GM19351 (cell line): Measurements from ENCODE around the gene ANKRD34A.

Experiments
- ATAC-seq: cut with Tn5 transposase; IDR thresholded peaks from one replicate; pipeline ENCODE4 v1.9.1; 2021; ENCODE audit warnings: mild to moderate bottlenecking, moderate library complexity; ENCODE audit not compliant: unreplicated experiment

ANKRD34A gene

DNA sequence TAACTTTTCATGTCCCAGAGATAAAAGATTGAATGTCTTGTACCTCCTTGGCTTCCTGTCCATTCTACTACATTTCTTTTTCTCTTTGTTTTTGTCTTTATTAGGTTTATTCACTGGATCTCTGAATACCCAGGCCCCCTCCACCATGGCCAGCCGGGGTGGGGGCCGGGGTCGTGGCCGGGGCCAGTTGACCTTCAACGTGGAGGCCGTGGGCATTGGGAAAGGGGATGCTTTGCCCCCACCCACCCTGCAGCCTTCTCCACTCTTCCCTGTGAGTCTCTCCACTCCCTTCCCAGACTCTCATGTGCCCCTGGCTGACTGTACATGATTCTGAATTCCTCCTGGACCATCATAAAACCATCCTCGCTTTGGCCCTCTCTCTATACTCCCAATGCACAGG lies 10.3 kb upstream of the ANKRD34A start:
- ATAC-seq: no peak

DNA sequence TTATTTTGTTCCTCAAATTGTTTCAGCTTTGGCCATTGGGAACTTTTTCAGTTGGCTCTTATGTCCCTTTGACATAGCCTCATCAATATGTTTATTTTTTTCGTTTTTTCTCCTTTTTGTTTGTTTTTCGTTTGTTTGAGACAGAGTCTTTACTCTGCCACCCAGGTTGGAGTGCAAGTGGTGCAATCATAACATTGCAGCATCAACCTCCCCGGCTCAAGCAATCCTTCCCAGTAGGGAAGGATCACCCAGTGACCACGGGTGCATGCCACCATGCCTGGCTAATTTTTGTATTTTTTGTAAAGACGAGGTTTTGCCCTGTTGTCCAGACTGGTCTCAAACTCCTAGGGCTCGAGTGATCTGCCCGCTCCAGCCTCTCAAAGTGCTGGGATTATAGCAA lies 8.2 kb upstream of the ANKRD34A start:
- no peak for ATAC-seq

DNA sequence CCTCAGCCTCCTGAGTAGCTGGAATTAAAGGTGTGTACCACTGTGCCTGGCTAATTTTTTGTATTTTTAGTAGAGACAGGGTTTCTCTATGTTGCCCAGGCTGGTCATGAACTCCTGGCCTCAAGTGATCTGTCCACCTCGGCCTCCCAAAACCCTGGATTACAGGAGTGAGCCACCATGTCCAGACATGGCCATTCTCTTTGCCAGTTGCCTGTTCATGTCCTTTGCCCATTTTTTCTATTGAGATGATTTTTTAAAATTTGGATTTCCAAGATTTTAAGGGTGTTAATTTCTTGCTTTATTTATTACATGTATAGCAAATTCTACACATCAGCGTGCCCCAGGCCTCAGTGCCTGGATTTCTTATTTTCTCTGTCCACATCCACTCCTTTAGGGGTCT lies 2.9 kb upstream of the ANKRD34A start:
- ATAC-seq: no peak

- ATAC-seq: no peak
Measured at GRCh38 chr1:145965119-145965744, 857 bp upstream of the ANKRD34A start.

DNA sequence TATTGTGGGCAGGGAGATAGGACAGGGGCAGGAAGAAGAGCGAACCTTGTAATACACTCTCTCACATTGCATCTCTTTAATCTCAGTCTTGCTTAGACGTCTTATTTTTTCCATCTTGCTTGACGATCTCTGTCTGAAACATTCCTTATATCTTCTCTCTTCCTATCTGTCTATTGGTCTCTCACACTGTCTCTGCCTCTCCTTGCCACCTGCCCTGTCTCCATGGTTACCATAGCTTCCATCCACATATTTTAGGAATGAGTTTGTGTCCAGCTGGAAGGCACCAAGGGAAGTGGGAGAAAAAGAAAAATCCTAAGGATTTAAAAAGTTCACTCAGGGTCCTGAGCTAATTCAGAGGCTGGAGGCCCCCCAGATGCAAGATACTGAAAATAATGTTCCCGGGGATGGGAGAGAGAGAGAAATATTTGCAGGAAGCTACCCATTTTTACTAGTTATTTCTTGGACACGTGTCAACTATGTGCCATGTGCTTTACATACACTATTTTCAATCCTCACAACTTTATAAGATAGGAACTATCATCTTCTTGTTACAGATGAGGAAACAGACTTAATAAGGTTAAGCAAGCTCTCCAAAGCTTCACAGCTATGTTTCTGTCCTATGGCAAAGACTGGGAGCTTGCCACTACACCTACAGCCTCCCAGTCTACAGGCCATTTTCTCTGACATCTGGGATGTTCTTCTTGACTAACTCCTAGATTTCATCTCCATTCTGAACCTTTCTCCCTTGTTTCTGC lies 933 bp downstream of the ANKRD34A start:
- ATAC-seq: no peak

DNA sequence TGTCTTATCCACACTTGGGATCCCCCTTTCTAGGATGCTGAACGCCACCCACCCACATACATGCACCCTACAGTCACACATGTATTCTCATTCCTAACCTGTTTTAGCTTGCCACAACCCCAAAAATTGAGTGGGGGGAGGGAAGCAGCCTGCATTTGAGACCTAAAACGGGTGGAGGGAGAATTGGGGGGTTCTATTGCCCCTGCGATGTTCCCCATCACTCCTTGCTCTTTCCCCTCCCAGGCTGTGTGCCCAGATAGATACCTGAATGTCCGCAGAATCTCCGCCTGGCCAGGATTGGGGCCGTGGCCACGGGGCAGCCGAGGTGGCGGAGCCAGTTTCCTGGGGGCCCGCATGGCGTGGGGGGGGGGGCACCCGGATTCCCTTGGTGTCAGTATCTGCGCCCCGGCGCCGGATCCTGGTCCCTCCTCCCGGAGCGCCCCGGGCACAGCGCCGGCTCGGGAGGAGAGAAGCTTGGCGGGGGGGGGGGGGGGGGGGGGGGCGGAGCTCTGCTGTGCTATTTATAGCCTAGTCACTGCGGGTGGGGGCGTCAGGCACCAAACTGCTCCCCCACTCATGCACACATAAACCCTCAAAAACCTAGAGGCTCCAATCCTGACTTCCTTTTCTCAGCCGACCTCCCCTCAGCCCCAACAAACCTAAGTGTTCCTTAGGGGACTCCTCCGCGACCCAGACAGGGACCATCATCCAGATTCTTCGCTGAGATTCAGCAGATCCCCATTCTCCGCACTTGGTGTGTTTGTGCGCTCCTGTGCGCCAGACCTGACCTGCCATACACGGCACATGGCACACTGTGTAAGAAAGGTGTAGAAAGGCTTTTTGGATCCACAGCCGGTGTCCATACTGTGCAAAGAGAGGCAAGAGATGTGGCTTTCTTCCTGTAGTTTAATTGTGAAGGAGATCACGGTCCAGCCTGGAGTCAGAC lies 1.9 kb downstream of the ANKRD34A start:
- no peak for ATAC-seq

GRCh38 chr1:145961425-145962156 lies 2.8 kb downstream of the ANKRD34A start:
- ATAC-seq: no peak

DNA sequence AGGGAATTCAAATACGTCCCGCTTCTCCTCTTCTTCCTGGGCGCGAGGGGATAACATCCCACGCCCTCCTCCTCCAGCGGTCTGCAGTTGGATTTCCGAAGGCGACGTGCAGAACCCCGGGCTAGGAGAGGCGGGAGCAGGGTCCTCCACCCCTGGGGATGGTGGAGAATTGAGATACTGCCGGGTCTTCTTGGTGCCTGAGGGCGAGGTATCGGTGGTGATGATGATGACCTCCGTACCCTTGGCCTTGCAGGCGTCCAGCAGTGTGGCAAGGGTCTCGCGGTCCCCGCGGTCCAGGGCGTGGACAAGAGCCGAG lies 3.3 kb downstream of the ANKRD34A start:
- ATAC-seq: no peak

- ATAC-seq: no peak
Measured at GRCh38 chr1:145960468-145961108, 3.8 kb downstream of the ANKRD34A start.

DNA sequence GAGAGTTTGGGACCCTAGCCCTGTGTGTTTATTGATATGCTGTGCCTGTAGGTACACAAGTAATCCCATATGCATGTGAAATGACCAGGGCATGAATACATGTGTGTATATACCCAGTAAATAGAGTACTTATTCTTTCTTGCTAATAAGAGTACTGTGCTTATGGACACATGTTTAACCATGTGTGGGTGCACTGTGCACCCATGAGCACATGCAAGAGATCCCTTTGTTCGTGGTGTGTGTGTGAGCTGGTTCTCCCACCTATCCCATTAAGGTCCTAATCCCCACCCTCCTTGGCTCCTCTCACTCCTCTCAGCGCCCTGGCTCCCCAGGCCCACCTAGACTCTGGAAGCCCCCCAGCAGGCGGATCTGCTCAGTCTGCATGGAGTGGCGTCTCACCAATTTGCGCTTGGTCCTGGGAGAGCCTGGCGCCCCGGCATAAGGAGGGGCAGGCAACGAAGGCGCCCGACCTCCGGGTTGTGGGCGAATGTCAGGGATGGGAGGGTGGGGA lies 4.4 kb downstream of the ANKRD34A start:
- no peak for ATAC-seq

GRCh38 chr1:145959333-145959732 lies 5.0 kb downstream of the ANKRD34A start:
- no peak for ATAC-seq

DNA sequence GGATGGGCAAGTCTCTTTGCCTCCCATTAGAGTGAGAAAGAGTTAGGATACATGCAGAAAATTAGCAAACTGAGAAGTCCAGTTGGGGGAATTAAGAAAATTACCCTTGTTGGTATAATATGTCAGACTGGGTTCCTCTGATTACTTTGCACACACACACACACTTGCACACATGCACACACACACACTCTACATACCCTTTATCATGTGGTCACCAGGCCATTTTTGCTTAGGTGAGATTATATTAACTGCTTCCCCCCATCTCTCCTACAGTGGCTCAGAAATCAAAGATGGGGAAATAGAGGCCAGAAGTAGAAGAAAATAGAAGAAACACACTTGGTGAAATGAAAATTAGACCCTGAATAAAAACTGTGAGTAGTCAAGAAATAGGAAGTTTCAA lies 5.6 kb downstream of the ANKRD34A start:
- no peak for ATAC-seq

DNA sequence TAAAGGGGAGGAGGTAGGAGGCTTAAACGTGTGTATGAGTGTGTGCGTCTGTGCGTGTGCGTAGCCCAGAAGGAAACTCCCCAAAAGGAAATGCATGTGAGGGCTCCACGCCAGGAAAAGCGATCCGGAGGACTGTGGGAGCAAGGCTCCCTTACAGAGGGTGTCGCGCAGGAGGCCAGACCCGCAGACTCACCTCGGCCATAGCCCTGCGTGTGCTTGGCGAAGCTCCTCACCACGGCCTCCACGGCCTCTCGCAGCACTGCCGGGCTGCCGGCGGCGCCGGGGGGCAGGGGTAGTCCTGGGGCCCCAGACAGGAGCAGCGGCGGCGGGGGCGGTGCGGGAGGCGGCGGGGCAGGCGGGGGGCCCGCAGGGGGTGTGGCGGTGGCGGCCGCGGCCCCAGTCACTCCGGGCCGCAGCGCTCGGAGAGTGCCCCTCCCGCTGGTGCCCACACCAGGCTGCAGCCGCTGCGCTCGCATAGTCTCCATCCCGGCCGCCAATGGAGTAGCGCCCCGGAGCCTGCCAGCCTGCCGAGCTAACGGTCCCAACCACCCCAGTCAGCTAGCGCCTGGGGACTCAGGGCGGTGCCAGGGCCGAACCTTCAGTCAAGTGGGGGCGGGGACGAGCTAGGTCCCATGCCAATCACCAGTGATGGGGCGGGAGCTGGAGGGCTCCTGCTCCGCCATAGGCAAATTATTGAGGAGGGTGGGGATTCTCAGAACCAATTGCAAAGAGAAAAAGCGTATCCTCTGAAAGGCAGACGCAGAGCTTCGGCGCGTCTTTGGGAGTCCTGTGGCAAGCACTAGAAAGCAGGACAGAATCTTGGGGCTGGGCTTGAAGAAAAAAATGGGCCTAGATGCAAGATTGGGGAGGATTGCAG lies 6.7 kb downstream of the ANKRD34A start, which contains the start of gene LIX1L:
LIX1L (minus strand) TSS at position 575 of the 877 bp plus-strand sequence; CDS start at position 485, 90 bp downstream.
- ATAC-seq: peak; percentile 81

DNA sequence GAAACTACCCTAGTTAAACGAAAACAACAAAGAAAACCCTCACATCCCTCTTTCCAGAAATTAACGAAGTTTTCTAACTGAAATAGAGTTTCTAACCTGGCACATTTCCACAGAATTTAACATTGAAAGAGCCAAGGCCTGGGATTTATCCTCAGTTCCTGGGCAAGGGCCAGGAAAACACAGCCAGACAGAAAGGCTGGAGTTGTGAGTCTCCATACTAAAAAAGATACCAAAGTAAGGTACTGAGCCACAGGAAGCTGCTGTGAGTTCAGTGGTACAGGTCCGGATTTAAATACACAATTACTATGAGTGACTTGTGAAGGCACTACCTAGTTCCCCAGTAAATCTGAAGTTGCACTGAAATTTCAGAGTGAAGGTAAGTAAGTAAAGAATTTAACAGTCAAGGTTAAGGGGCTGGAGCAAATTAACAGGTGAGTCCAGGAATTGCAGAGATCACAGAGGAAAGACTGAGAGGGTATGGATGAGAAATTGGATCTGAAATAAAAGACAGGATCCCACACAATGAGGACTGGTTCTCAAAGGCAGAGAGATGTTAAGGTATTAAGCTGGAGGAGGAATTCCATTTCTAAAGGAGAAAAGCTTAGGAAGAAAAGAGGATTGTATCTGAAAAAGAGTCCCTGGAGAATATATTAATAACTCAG lies 7.5 kb downstream of the ANKRD34A start:
- ATAC-seq: no peak

DNA sequence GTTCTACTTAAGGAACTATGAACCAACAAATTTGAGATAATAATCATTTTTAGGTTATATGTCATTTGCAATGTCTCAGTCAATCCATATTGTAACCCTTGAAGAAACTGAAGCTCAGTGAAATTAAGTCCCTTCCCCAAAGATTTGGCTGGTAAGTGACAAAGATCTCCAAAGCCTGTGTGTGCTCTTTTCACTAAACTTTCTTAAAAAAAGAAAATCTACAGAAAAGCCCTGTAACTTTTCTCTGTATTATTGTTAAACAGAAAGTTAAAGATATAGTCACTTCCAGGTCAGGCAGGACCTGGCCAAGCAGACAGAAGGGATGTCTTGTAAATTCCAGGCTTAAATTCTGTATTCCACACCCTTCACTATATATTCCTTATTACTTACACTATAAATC lies 8.0 kb downstream of the ANKRD34A start:
- no peak for ATAC-seq

DNA sequence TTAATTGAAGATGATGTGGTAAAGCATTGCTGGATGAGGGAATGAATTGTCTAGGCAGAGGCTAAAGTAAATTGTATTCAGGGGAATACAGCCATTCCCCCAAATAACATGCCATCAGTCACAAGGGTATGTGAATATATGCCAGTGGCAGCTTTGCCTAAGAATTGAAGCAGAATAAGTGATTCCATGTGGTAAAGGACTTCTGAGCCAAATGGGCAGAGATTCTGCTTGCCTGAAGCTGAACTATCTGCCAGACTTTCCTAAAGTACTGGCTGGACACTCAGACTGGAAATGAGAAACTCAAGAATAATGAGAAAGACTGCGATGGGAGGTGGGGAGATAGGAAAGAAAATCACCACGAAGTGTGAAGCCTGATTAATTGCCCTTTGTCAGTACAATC lies 8.9 kb downstream of the ANKRD34A start:
- no peak for ATAC-seq

GRCh38 chr1:145953861-145954260 lies 10.5 kb downstream of the ANKRD34A start:
- no peak for ATAC-seq

- no peak for ATAC-seq
Measured at GRCh38 chr1:145952903-145953302, 11.5 kb downstream of the ANKRD34A start.

GRCh38 chr1:145951526-145951925 lies 12.8 kb downstream of the ANKRD34A start:
- no peak for ATAC-seq
